ENCODE measurements around the gene ADAMTSL2.

The ADAMTSL2 gene

DNA sequence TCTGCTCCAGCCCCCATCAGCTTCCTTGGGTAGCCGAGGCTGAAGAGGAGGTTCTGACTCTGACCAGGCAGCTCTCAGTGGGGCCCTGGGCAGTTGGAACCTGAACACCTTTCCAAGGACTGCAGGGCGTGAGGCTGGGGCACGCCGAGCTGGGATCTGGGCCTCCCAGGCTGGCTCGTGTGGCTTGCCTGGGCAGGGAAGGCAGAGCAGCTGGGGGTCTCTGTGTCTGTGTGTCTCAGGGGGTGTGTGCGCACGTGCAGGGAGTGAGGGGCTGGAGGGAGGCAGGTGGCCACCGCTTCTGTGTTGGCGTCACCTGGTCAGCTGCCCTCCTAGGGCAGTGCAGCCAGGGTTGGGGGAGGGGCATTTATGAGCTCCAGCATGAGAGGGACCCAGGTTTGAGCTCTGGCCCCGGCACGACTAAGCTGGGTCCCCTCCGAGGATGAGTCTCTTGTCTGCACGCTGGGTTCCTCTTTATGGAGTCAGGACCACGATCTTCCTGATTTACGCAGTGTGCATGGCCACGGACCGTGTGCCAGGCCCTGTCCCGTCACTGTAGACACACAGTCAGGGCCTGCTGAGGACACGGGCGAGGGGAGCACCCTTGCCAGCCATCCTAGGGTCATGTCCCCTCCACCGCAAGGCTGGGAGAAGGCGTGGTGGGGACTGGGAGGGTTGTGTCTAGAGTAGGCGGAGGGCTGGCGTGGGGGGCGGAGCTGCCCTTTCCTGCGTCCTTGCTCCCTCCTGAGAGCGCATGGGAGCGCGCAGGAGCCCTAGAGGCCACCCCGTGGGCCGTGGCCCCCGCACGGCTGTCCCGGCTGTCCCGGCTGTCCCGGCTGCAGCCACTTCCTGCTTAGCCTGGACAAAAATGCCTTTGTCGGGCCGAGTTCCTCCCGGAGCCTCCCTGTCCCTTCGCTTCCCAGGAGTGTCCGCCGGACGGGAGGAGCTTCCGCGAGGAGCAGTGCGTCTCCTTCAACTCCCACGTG is 4.6 kb downstream of the ADAMTSL2 start:
- no peak overlapping the region for H2AFZ ChIP-seq (ENCODE audit: low read length, unreplicated experiment)
- H3K79me2 ChIP-seq (ENCODE audit: control insufficient read depth, insufficient read depth, low read length, unreplicated experiment) = no peaks in the 10 kb centered on the region
- H3K4me3 ChIP-seq (ENCODE audit: low read depth, low read length) = no peak overlapping the region
- peaks cover 13% of the 10 kb centered on the region for H3K27me3 ChIP-seq (ENCODE audit: insufficient read depth, low read length)
- no peaks in the 10 kb centered on the region for H3K36me3 ChIP-seq (ENCODE audit: insufficient read depth, low read length)
- peaks cover 5% of the 10 kb centered on the region for H3K4me1 ChIP-seq (ENCODE audit: control insufficient read depth, insufficient read depth, low read length, unreplicated experiment)
- H3K27ac ChIP-seq (ENCODE audit: low read depth, low read length) = no peak overlapping the region

DNA sequence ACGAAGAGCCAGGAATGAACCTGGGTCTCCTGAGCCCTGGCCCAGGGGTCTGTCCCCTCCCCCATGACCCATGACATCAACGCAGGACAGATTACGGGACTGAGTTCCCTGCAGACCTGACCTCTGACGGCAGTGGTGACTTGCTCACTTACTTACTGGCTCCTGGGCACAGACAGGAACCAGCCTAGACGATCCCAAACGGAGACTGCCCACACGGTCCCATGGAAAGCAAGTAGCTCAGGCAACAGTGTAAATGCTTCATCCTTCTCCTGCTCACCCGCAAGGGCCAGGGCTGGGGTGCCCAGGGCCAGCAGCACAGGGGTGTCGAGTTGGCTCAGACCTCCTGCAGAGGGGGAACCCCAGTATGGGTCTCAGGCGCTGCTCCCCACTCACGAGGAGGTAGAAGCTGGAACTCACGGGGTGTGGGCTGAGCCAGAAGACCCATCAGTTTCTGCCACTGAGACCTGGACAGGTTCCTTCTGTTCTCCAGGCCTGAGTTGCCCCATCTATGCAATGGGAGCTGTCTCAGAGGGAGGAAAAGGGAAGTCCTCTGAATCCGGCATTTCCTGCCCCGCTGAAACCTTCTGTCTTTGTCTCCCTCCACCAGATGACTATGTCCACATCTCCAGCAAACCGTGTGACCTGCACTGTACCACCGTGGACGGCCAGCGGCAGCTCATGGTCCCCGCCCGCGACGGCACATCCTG is 5.6 kb downstream of the ADAMTSL2 start:
- Histone ChIP-seq H3K36me3 (ENCODE audit: insufficient read depth, low read length) (no peaks in the 10 kb centered on the region), H3K79me2 (ENCODE audit: control insufficient read depth, insufficient read depth, low read length, unreplicated experiment) (no peaks in the 10 kb centered on the region), H3K27me3 (ENCODE audit: insufficient read depth, low read length) (peaks cover 6% of the 10 kb centered on the region; the same call in 1 of the 2 replicates), H2AFZ (ENCODE audit: low read length, unreplicated experiment) (no peak overlapping the region), H3K27ac (ENCODE audit: low read depth, low read length) (no peak overlapping the region), H3K4me1 (ENCODE audit: control insufficient read depth, insufficient read depth, low read length, unreplicated experiment) (no peaks in the 10 kb centered on the region), H3K4me3 (ENCODE audit: low read depth, low read length) (no peak overlapping the region)

DNA sequence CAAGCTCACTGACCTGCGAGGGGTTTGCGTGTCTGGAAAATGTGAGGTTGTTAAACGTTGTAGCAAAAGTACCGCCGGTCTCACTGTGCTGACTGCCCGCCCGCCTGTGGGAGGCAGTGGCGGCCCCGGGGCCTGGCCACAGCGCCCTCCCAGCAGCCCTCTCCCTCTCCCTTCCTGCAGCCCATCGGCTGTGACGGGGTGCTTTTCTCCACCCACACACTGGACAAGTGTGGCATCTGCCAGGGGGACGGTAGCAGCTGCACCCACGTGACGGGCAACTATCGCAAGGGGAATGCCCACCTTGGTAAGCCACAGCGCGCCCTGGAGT is 6.2 kb downstream of the ADAMTSL2 start:
- Histone ChIP-seq H3K27me3 (ENCODE audit: insufficient read depth, low read length) (peaks cover 5% of the 10 kb centered on the region; the same call in 1 of the 2 replicates), H3K27ac (ENCODE audit: low read depth, low read length) (no peak overlapping the region), H3K4me3 (ENCODE audit: low read depth, low read length) (no peak overlapping the region), H3K79me2 (ENCODE audit: control insufficient read depth, insufficient read depth, low read length, unreplicated experiment) (no peaks in the 10 kb centered on the region), H3K4me1 (ENCODE audit: control insufficient read depth, insufficient read depth, low read length, unreplicated experiment) (no peaks in the 10 kb centered on the region), H3K36me3 (ENCODE audit: insufficient read depth, low read length) (no peaks in the 10 kb centered on the region), H2AFZ (ENCODE audit: low read length, unreplicated experiment) (no peak overlapping the region)

DNA sequence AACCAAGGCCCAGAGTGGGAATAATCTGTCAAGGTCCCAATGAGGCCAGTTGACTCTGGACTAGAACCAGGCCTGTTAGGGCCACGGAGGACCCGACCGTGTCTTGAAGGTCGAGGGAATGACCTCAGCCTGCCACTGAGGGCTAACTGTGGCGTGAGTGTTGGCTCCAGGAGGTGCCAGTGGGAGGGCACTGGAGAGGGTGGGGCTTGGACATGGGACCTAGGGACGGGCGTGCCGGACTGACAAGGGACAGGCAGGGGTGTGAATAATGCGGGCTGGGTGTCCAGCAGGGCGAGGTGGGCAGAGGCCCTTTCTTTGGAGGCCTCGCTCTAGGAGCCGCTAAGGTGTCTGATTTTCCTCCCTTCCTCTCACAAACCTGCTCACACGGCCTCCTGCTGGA is 7.5 kb downstream of the ADAMTSL2 start:
- Histone ChIP-seq H3K79me2 (ENCODE audit: control insufficient read depth, insufficient read depth, low read length, unreplicated experiment) (no peaks in the 10 kb centered on the region), H3K36me3 (ENCODE audit: insufficient read depth, low read length) (no peaks in the 10 kb centered on the region), H3K4me3 (ENCODE audit: low read depth, low read length) (no peak overlapping the region), H3K27ac (ENCODE audit: low read depth, low read length) (no peak overlapping the region), H3K4me1 (ENCODE audit: control insufficient read depth, insufficient read depth, low read length, unreplicated experiment) (no peaks in the 10 kb centered on the region), H2AFZ (ENCODE audit: low read length, unreplicated experiment) (no peak overlapping the region), H3K27me3 (ENCODE audit: insufficient read depth, low read length) (no peaks in the 10 kb centered on the region)

DNA sequence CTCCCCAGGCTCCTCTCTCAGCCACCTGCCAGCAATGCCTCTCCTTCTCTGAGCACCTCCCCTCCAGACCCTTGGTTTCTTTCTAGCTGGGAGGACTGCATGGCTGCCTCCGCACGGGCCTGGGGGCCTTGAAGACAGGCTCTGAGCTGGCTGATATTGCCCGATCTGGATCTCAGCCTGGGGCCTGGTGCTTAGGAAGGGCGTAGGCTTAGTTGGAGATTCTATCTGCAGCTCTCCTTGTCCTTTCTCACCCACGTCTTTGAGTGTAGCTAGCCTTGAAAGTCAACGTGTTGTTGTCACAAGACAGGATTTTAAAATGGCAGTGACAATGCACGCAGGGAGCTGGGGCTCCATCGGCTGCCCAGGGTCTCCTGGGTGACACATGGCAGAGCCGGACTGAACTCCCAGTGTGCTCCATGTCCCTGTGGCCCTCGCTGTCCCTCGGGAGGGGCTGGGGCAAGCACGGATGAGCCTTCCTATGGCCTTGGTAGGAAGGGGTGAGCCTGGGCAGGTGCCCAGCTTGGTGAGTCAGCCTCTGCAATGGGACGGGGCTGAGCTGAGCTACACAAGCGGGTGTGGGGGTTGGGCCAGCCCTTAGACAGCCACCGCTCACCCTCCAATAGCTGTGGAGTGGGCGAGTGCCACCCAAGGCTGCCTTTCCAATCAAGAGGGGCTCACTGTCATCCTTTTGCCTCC is 9.4 kb downstream of the ADAMTSL2 start:
- H3K79me2 ChIP-seq (ENCODE audit: control insufficient read depth, insufficient read depth, low read length, unreplicated experiment) = no peaks in the 10 kb centered on the region
- H2AFZ ChIP-seq (ENCODE audit: low read length, unreplicated experiment) = no peak overlapping the region
- H3K4me1 ChIP-seq (ENCODE audit: control insufficient read depth, insufficient read depth, low read length, unreplicated experiment) = no peaks in the 10 kb centered on the region
- H3K4me3 ChIP-seq (ENCODE audit: low read depth, low read length) = no peak overlapping the region
- H3K36me3 ChIP-seq (ENCODE audit: insufficient read depth, low read length) = no peaks in the 10 kb centered on the region
- H3K27me3 ChIP-seq (ENCODE audit: insufficient read depth, low read length) = no peaks in the 10 kb centered on the region
- H3K27ac ChIP-seq (ENCODE audit: low read depth, low read length) = no peak overlapping the region

DNA sequence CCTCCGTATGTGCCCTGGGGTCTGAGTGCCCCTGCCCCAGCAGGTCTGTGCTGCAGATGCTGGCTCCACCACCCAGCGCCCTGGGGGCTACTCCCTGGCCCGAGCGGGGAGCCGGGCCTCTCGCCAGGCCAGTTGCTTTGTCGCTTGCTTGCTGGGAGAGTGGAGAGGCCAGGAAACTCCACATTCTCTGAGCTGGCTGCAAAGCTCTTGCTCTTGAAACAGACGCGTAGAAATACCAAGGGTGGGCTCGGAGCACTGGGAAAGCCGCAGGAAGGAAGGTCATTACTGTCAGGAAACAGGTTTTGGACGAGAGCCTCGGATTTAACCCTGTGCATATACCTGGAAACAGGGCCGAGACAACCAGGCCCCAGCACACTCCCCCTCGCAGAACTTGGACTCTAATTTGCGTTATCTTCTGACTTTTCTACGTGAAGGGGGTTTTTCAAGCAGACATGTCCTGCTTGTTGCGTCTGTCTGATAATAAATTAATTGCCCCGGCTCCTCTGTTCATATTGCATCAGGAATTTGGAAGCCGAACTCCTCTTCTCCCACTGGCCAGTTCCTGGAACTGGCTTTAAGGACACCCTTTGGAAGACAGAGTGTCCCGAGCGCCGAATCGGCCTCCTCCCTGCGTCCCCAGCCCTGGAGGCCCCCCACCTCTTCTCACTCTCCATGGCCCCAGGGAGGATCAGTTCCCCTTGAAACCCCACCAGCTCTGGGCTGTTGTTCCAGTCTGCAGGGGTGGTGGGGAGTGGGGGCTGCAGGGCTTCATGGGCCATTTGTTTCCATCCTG is 11.2 kb downstream of the ADAMTSL2 start:
- H3K4me1 ChIP-seq (ENCODE audit: control insufficient read depth, insufficient read depth, low read length, unreplicated experiment) = no peaks in the 10 kb centered on the region
- no peak overlapping the region for H3K4me3 ChIP-seq (ENCODE audit: low read depth, low read length)
- H3K79me2 ChIP-seq (ENCODE audit: control insufficient read depth, insufficient read depth, low read length, unreplicated experiment) = no peaks in the 10 kb centered on the region
- H2AFZ ChIP-seq (ENCODE audit: low read length, unreplicated experiment) = no peak overlapping the region
- H3K27ac ChIP-seq (ENCODE audit: low read depth, low read length) = no peak overlapping the region
- no peaks in the 10 kb centered on the region for H3K36me3 ChIP-seq (ENCODE audit: insufficient read depth, low read length)
- H3K27me3 ChIP-seq (ENCODE audit: insufficient read depth, low read length) = no peaks in the 10 kb centered on the region

DNA sequence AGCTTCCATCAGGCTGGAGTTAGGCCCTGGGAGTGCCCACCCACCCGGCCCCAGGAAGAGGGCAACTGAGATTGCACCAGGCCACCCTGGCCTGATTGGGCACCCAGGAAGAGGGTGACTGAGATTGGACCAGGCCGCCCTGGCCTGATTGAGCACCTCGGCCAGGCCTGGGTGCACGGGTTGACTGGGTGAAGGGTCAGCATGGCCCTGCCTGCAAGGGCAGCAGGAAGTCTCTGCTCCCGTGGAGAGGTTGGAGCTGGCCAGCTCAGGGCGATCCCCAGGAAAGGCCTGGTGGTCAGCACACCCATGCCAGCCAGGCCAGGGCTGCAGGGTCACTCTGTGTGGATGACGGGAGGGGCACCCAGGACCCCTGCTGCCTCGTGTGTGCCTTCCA is 11.8 kb downstream of the ADAMTSL2 start:
- Histone ChIP-seq H3K27ac (ENCODE audit: low read depth, low read length) (no peak overlapping the region), H3K36me3 (ENCODE audit: insufficient read depth, low read length) (no peaks in the 10 kb centered on the region), H3K27me3 (ENCODE audit: insufficient read depth, low read length) (no peaks in the 10 kb centered on the region), H3K79me2 (ENCODE audit: control insufficient read depth, insufficient read depth, low read length, unreplicated experiment) (no peaks in the 10 kb centered on the region), H3K4me1 (ENCODE audit: control insufficient read depth, insufficient read depth, low read length, unreplicated experiment) (no peaks in the 10 kb centered on the region), H3K4me3 (ENCODE audit: low read depth, low read length) (no peak overlapping the region), H2AFZ (ENCODE audit: low read length, unreplicated experiment) (no peak overlapping the region)

DNA sequence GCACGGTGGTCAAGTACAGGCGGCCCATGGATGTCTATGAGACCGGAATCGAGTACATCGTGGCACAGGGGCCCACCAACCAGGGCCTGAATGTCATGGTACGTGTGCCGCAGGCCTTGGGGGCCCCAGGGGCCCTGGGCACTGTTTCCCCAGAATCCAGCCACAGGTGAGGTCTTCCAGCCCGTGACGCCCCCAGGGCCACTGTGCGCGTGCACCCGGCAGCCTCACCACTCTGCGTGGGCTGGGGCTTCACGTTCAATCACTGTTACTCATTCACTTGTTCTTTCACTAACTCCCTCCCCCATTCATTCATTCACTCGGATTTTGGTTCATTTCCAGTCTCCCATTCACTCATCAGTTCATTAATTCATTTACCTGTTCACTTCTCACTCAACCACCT is 12.6 kb downstream of the ADAMTSL2 start:
- H3K27me3 ChIP-seq (ENCODE audit: insufficient read depth, low read length) = no peaks in the 10 kb centered on the region
- H3K4me1 ChIP-seq (ENCODE audit: control insufficient read depth, insufficient read depth, low read length, unreplicated experiment) = no peaks in the 10 kb centered on the region
- no peak overlapping the region for H2AFZ ChIP-seq (ENCODE audit: low read length, unreplicated experiment)
- H3K36me3 ChIP-seq (ENCODE audit: insufficient read depth, low read length) = no peaks in the 10 kb centered on the region
- H3K27ac ChIP-seq (ENCODE audit: low read depth, low read length) = no peak overlapping the region
- H3K4me3 ChIP-seq (ENCODE audit: low read depth, low read length) = no peak overlapping the region
- H3K79me2 ChIP-seq (ENCODE audit: control insufficient read depth, insufficient read depth, low read length, unreplicated experiment) = no peaks in the 10 kb centered on the region

DNA sequence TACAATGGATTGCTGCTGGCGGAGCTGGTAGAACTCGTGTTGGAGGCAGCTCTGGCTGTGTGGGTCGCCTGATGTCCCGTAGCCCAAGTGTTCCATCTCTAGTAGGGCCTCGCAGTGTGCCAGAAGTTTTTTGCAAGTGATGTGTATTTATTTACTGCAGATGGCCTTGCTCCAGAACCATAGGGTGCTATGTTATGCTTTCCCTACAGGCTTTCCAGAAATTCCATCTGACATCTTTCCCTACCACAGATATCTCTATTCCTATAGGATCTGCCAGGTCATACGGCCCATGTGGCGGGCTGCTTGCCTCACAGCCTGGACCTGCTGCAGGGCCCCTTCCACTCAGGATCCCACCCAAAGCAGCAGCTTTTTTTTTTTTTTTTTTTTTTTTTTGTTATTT is 16.9 kb downstream of the ADAMTSL2 start:
- Histone ChIP-seq H3K27me3 (ENCODE audit: insufficient read depth, low read length) (no peaks in the 10 kb centered on the region), H3K27ac (ENCODE audit: low read depth, low read length) (no peak overlapping the region), H3K4me3 (ENCODE audit: low read depth, low read length) (no peak overlapping the region), H3K79me2 (ENCODE audit: control insufficient read depth, insufficient read depth, low read length, unreplicated experiment) (no peaks in the 10 kb centered on the region), H3K36me3 (ENCODE audit: insufficient read depth, low read length) (no peaks in the 10 kb centered on the region), H2AFZ (ENCODE audit: low read length, unreplicated experiment) (no peak overlapping the region), H3K4me1 (ENCODE audit: control insufficient read depth, insufficient read depth, low read length, unreplicated experiment) (no peaks in the 10 kb centered on the region)

DNA sequence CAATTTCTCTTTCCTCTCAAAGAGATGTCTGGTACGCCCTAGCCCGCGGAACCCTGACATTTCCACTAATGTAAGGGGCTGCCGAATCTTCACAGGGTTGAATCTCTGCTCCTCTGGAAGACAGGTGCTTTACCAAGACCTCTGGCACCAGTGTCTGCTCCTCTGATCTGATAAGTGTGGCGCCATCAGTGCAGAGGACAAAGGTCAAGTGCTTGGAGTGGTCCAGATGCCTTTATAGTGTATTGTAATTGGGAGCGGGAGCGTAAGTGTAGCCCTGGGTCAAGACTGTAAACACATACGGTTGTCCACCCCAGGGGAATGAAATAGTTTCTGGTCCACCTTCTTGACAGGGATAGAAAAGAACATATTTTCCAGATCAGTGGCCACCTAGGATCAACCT is 17.7 kb downstream of the ADAMTSL2 start:
- no peaks in the 10 kb centered on the region for H3K36me3 ChIP-seq (ENCODE audit: insufficient read depth, low read length)
- no peaks in the 10 kb centered on the region for H3K27me3 ChIP-seq (ENCODE audit: insufficient read depth, low read length)
- H3K4me1 ChIP-seq (ENCODE audit: control insufficient read depth, insufficient read depth, low read length, unreplicated experiment) = no peaks in the 10 kb centered on the region
- no peak overlapping the region for H3K4me3 ChIP-seq (ENCODE audit: low read depth, low read length)
- H3K79me2 ChIP-seq (ENCODE audit: control insufficient read depth, insufficient read depth, low read length, unreplicated experiment) = no peaks in the 10 kb centered on the region
- H3K27ac ChIP-seq (ENCODE audit: low read depth, low read length) = no peak overlapping the region
- no peak overlapping the region for H2AFZ ChIP-seq (ENCODE audit: low read length, unreplicated experiment)
